GM12878 (cell line): ENCODE measurements around the gene POLA2.

Experiments used
- BHLHE40 ChIP-seq, 2 experiments: fragments of 450-650 bp in 1 of 2; IDR thresholded peaks; 2 replicates each; pipeline ENCODE4 v1.6.1; 2011 to 2017; ENCODE audit warnings: low read depth in 2 of 2, borderline replicate concordance in 1 of 2, improper control_type of control experiment in 1 of 2, low read length in 1 of 2, mild to moderate bottlenecking in 1 of 2
- EGR1 ChIP-seq, 2 experiments: IDR thresholded peaks; 1 replicate in 1 of 2; 2 replicates in 1 of 2; pipeline ENCODE4 v1.6.1; 2011 to 2012; ENCODE audit warnings: low read depth in 2 of 2, low read length in 2 of 2, borderline replicate concordance in 1 of 2, mild to moderate bottlenecking in 1 of 2, moderate library complexity in 1 of 2
- FOS ChIP-seq: IDR thresholded peaks from 3 replicates; pipeline ENCODE4 v1.6.1; 2011; ENCODE audit warnings: borderline replicate concordance; ENCODE audit not compliant: insufficient read length; ENCODE audit errors: extremely low read depth
- FOXM1 ChIP-seq: IDR thresholded peaks from 2 replicates; pipeline ENCODE4 v1.6.1; 2012; ENCODE audit warnings: low read depth, mild to moderate bottlenecking, inconsistent platforms, low read length, moderate library complexity
- HDAC6 ChIP-seq: fragments of 200-600 bp; sonication (generic); IDR thresholded peaks from one replicate; pipeline ENCODE4 v1.8.0; 2017; ENCODE audit warnings: antibody characterized with exemption; ENCODE audit not compliant: unreplicated experiment
- HDGF ChIP-seq: fragments of 450-650 bp; IDR thresholded peaks from 2 replicates; pipeline ENCODE4 v1.6.1; 2016; ENCODE audit warnings: antibody characterized with exemption
- JUND ChIP-seq: IDR thresholded peaks from 2 replicates; pipeline ENCODE4 v1.6.1; 2012; ENCODE audit warnings: low read depth, mild to moderate bottlenecking, low read length, improper control_type of control experiment, moderate library complexity
- MLLT1 ChIP-seq: fragments of 450-650 bp; IDR thresholded peaks from 2 replicates; pipeline ENCODE4 v1.6.1; 2016; ENCODE audit warnings: mild to moderate bottlenecking
- POLR2AphosphoS5 ChIP-seq: IDR thresholded peaks from 2 replicates; pipeline ENCODE4 v1.6.1; 2011; ENCODE audit warnings: mild to moderate bottlenecking, low read length, inconsistent platforms
- YY1 ChIP-seq: IDR thresholded peaks from 2 replicates; pipeline ENCODE4 v1.6.1; 2011; ENCODE audit warnings: low read depth, mild to moderate bottlenecking, low read length
- TF ChIP-seq, protein P1 (sequence below), 3 experiments: IDR thresholded peaks in 2 of 3; conservative IDR thresholded peaks in 1 of 3; 2 replicates each; pipeline ENCODE4 v1.5.1; 2011; ENCODE audit warnings: low read depth in 3 of 3, low read length in 3 of 3, mild to moderate bottlenecking in 3 of 3, control low read depth in 2 of 3, moderate library complexity in 2 of 3, inconsistent platforms in 1 of 3, mixed read lengths in 1 of 3; ENCODE audit not compliant: control insufficient read depth in 2 of 3, insufficient read depth in 1 of 3; ENCODE audit errors: extremely low read depth in 1 of 3
- TF ChIP-seq, protein P2 (sequence below): IDR thresholded peaks from 2 replicates; pipeline ENCODE4 v1.6.1; 2011; ENCODE audit warnings: low read depth, mild to moderate bottlenecking, low read length, moderate library complexity, borderline replicate concordance; ENCODE audit errors: extremely low read depth

DNA sequence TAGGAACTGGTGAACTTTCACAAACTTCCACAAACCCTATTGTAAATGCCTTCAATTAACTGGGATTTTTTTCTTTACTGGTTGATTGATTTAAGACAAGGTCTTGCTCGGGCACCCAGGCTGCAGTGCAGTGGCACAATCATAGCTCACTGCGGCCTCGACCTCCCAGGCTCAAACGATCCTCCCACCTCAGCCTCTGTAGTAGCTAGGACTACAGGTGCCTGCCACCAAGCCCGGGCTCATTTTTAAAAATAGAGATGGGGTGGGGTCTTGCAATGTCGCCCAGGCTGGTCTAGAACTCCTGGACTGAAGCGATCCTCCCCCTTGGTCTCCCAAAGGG lies 35.7 kb upstream of the POLA2 start:
- TF ChIP-seq HDAC6 (no peak), FOXM1 (no peak), JUND (no peak), EGR1 (IDR thresholded peaks at IDR 0.05; ENCODE audit: borderline replicate concordance in 1 of 2, low read depth in 2 of 2, low read length in 2 of 2) (no peak), BHLHE40 (IDR thresholded peaks at IDR 0.05; ENCODE audit: borderline replicate concordance in 1 of 2, low read depth in 2 of 2, low read length in 1 of 2) (no peak), MLLT1 (no peak), HDGF (no peak), FOS (no peak), POLR2AphosphoS5 (no peak), YY1 (no peak)
- TF ChIP-seq, protein P1, sequence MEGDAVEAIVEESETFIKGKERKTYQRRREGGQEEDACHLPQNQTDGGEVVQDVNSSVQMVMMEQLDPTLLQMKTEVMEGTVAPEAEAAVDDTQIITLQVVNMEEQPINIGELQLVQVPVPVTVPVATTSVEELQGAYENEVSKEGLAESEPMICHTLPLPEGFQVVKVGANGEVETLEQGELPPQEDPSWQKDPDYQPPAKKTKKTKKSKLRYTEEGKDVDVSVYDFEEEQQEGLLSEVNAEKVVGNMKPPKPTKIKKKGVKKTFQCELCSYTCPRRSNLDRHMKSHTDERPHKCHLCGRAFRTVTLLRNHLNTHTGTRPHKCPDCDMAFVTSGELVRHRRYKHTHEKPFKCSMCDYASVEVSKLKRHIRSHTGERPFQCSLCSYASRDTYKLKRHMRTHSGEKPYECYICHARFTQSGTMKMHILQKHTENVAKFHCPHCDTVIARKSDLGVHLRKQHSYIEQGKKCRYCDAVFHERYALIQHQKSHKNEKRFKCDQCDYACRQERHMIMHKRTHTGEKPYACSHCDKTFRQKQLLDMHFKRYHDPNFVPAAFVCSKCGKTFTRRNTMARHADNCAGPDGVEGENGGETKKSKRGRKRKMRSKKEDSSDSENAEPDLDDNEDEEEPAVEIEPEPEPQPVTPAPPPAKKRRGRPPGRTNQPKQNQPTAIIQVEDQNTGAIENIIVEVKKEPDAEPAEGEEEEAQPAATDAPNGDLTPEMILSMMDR (IDR thresholded peaks at IDR 0.05 in 2 of 3, conservative IDR thresholded peaks at IDR 0.05 in 1 of 3; ENCODE audit: control insufficient read depth in 2 of 3, extremely low read depth in 1 of 3, insufficient read depth in 1 of 3, low read depth in 3 of 3, low read length in 3 of 3), result no peak
- TF ChIP-seq, protein P2, sequence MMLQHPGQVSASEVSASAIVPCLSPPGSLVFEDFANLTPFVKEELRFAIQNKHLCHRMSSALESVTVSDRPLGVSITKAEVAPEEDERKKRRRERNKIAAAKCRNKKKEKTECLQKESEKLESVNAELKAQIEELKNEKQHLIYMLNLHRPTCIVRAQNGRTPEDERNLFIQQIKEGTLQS, result no peak
